ENCODE data around the gene CDKAL1.

Gene CDKAL1

GRCh38 chr6:20996099-20996498 lies 461.8 kb downstream of the CDKAL1 start:
- TF ChIP-seq GATA2 (IDR thresholded peaks at IDR 0.05; ENCODE audit: low read depth, low read length) (no peak), GATA3 (IDR thresholded peaks at IDR 0.05; ENCODE audit: low read depth, low read length) (no peak)

DNA sequence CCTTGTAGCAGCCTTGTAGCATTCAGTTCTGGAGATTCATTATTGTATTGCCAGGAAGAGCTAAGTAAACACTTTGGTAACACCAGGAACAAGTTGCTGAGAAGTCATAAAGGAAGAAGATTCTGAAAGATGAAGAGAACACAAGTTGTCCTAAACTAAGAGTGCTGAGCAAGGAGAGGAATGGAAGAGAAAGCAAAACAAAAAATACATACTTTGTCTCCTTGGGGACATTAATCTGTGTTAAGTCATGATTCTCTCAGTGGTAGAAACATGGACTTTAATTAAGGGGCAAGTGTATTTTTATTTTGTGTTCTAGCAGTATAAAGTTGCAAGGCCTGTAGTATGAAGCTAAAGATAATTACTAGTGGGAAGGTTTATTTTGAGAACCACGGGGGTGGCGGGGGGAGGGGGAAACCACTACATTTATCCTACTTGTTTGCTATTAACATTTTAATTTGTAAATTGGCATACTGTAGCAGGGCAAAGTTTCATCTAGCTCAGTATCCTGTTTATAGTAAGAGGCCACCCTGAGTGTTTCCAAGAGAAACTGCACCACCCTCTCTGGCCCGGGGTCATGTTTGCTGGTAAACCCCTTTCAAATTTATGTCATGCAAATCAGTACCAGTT lies 463.0 kb downstream of the CDKAL1 start:
- TF ChIP-seq GATA2 (IDR thresholded peaks at IDR 0.05; ENCODE audit: low read depth, low read length), result no peak

GRCh38 chr6:20997770-20998147 lies 463.5 kb downstream of the CDKAL1 start:
- TF ChIP-seq GATA2 (IDR thresholded peaks at IDR 0.05; ENCODE audit: low read depth, low read length) (no peak), GATA3 (IDR thresholded peaks at IDR 0.05; ENCODE audit: low read depth, low read length) (no peak)

- TF ChIP-seq GATA3 (IDR thresholded peaks at IDR 0.05; ENCODE audit: low read depth, low read length), result no peak
- no peak for TF ChIP-seq GATA2 (IDR thresholded peaks at IDR 0.05; ENCODE audit: low read depth, low read length)
Observed at GRCh38 chr6:20998748-20999448, 464.6 kb downstream of the CDKAL1 start.

- no peak for TF ChIP-seq GATA3 (IDR thresholded peaks at IDR 0.05; ENCODE audit: low read depth, low read length)
- TF ChIP-seq GATA2 (IDR thresholded peaks at IDR 0.05; ENCODE audit: low read depth, low read length), result no peak
Observed at GRCh38 chr6:21000331-21000801, 466.1 kb downstream of the CDKAL1 start.

DNA sequence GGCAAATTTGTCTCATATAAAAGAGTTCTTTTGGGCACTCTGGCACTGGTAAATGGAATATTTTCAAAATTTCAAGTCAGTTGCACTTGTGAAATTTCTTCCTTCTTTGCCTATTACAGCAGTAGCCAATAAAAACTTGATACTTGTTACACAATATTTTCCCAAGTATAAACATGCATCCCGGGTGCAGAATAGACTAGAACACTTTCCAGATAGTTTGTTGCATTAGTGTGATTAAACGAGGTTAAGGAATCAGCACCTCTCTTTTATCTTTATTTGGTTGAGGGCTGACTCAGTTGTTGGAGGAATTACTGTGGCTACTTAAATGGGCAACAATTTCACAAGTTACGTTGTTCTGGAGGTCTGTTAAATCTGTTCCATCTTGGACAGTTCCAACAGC lies 467.5 kb downstream of the CDKAL1 start:
- TF ChIP-seq GATA2 (IDR thresholded peaks at IDR 0.05; ENCODE audit: low read depth, low read length), result no peak
- no peak for TF ChIP-seq GATA3 (IDR thresholded peaks at IDR 0.05; ENCODE audit: low read depth, low read length)

DNA sequence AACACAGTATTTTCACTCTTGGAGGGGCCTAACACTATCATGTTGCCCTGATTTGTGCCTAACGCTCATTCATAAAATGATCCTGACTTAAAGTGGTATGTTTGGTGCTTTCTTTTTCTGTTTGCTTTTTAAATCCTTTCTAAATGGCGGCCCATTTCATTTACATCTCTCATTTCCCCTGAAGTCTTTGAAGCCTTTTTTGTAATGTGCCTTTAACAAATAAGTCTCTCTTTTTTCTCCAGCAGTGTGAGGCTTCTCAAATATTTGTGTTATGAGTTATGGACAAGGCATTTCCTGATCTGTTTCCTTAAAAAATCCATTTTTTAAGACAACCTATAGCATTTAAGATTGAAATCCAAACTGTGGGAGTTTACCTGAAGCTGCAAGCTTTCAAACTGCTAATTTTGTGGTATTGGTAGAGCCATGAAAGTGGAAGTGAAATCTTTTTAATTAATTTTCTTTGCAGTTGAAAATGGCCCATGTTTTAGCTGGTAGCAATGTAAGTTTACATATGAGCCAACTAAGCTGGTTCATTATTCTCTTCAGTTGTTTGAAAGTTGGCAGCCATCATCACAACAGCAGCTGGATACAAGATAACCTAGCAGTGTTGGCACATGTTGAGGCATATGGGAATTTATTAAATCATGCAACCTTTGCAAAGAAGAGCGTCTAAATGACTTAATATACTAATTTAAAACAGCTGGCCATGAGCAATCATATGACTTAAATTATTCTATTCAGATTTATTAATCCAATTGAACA lies 469.7 kb downstream of the CDKAL1 start:
- no peak for TF ChIP-seq GATA3 (IDR thresholded peaks at IDR 0.05; ENCODE audit: low read depth, low read length)
- TF ChIP-seq GATA2 (IDR thresholded peaks at IDR 0.05; ENCODE audit: low read depth, low read length), result peak; percentile 26; the same call in 1 of the 2 replicates

- TF ChIP-seq GATA2 (IDR thresholded peaks at IDR 0.05; ENCODE audit: low read depth, low read length) (no peak), GATA3 (IDR thresholded peaks at IDR 0.05; ENCODE audit: low read depth, low read length) (no peak)
Observed at GRCh38 chr6:21005816-21006570, 471.7 kb downstream of the CDKAL1 start.

DNA sequence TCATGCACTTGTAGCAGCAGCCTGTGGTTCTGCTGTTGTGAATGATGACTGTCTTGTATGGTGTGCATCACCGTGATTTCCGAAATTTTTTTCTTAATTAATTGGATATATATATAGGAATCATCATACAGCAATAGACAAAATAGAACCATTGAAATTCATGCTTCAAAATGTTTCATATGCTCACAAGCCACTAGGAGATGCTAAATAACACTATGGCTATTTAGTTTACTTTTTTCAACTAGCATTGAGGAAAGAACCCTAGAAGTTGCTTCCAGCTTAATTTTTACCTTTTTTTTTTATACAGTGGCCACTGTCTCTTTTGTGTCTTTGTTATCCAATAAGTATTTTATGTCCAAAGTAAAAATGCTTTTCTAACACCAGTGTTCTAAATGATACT lies 485.4 kb downstream of the CDKAL1 start:
- TF ChIP-seq GATA2 (IDR thresholded peaks at IDR 0.05; ENCODE audit: low read depth, low read length) (no peak), GATA3 (IDR thresholded peaks at IDR 0.05; ENCODE audit: low read depth, low read length) (no peak)

- no peak for TF ChIP-seq GATA2 (IDR thresholded peaks at IDR 0.05; ENCODE audit: low read depth, low read length)
- no peak for TF ChIP-seq GATA3 (IDR thresholded peaks at IDR 0.05; ENCODE audit: low read depth, low read length)
Observed at GRCh38 chr6:21022343-21023107, 488.3 kb downstream of the CDKAL1 start.

DNA sequence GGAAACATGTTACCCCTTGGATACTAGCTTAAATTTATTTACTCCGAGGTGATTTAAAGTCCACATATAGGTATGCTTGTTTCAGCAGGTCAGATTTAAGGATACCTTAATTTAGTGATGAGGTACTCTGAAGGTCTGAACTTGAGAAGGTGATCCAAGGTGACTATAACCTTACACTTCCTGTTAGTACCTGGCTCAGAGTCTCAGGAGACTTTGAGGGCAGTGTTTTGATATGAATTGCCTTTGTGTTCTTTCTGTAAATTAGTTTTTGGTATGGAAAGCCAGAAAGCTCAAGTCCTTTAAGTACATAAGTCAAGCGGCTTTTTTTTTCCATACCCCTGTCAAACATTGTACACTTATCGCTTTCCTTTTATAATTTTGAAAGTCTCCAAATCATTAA lies 489.0 kb downstream of the CDKAL1 start:
- TF ChIP-seq GATA3 (IDR thresholded peaks at IDR 0.05; ENCODE audit: low read depth, low read length), result no peak
- TF ChIP-seq GATA2 (IDR thresholded peaks at IDR 0.05; ENCODE audit: low read depth, low read length), result no peak

- TF ChIP-seq GATA2 (IDR thresholded peaks at IDR 0.05; ENCODE audit: low read depth, low read length), result no peak
- TF ChIP-seq GATA3 (IDR thresholded peaks at IDR 0.05; ENCODE audit: low read depth, low read length), result no peak
Observed at GRCh38 chr6:21024616-21025015, 490.4 kb downstream of the CDKAL1 start.

DNA sequence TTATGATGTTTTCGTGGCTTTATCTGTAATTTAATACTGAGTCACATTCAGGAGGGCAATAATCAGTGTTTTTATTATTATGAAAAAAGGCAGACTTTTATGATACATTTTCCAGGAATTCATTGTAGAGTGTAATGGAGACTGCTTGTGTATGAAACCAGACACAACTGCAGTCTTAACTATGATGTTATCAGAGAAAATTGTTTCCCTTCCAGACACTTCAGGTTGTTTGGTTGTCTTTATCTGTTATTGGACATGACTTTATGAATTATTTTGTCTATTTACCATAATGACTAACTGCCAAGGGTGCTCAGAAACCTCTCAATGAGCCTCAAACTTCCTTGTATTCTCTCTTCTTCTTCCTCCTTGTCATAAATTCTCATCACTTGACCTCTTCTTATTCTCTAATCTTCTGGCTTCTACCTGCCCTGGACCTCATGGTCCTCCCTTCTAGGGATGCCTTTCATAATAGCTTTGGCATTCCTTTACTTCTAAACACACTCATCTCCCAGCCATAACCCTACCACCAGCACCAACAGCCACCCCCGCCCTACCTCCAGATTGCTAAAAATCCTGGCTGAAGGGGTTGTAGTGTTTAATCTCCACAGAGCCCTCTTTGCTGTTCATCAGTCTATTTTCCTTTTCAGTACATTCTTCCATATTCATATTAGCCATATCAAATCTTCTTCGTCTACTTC lies 492.5 kb downstream of the CDKAL1 start:
- no peak for TF ChIP-seq GATA3 (IDR thresholded peaks at IDR 0.05; ENCODE audit: low read depth, low read length)

Data from SH-SY5Y (cell line).